GM12892 (cell line): ENCODE measurements around the gene C16orf78.

ENCODE experiments used
- POLR2A ChIP-seq: IDR thresholded peaks from 2 replicates; pipeline ENCODE4 v1.6.1; 2011; ENCODE audit warnings: low read depth, low read length, control low read depth
- POLR2AphosphoS5 ChIP-seq: IDR thresholded peaks from 2 replicates; pipeline ENCODE4 v1.6.1; 2011; ENCODE audit warnings: low read depth, low read length, control low read depth

- TF ChIP-seq POLR2AphosphoS5 (no peak), POLR2A (no peak)
Measured at GRCh38 chr16:49341706-49342105, 31.9 kb upstream of the C16orf78 start.
